ENCODE data around the gene CDC14C. TPM values are rescaled to one million over a fixed set of nuclear protein-coding genes. Genes with fewer than 3 reads are reported as not detected.

CDC14C gene
- total RNA-seq, 2 experiments from 2014 or later: not detected

GRCh38 chr7:48931481-48931880, 7.1 kb downstream of the CDC14C start:
- Histone ChIP-seq H3K4me3 (ENCODE audit: low read depth, low read length, poor library complexity, severe bottlenecking) (no peak overlapping the region), H3K9me2 (ENCODE audit: insufficient read depth, low read length) (no peaks in the 10 kb centered on the region), H3K4me1 (ENCODE audit: insufficient read depth, low read length, poor library complexity, severe bottlenecking) (no peaks in the 10 kb centered on the region), H3K79me2 (ENCODE audit: insufficient read depth, low read depth, low read length) (no peaks in the 10 kb centered on the region), H2AFZ (ENCODE audit: low read length) (no peak overlapping the region), H3K27ac (ENCODE audit: low read depth, low read length, poor library complexity, severe bottlenecking) (no peak overlapping the region), H3K4me2 (ENCODE audit: low read length) (no peak overlapping the region), H3K36me3 (ENCODE audit: insufficient read depth, low read length) (no peaks in the 10 kb centered on the region), H4K20me1 (ENCODE audit: insufficient read depth, low read length) (no peaks in the 10 kb centered on the region), H3K9me3 (ENCODE audit: low read length) (no peaks in the 10 kb centered on the region)
- no TSS peak for BruUV-seq (replicated peaks)
- ChIA-PET CTCF (ENCODE audit: unreplicated experiment) (no interaction called here), POLR2A (no interaction called here)
- no peak for DNase-seq (ENCODE audit: low spot score)
- intact Hi-C loops (cut with micrococcal nuclease; ENCODE audit: unreplicated experiment): no loop called here
- no peak for TF ChIP-seq EZH2phosphoT487 (IDR thresholded peaks at IDR 0.05; ENCODE audit: borderline replicate concordance, low read depth, low read length)
- TF ChIP-seq, protein P1, sequence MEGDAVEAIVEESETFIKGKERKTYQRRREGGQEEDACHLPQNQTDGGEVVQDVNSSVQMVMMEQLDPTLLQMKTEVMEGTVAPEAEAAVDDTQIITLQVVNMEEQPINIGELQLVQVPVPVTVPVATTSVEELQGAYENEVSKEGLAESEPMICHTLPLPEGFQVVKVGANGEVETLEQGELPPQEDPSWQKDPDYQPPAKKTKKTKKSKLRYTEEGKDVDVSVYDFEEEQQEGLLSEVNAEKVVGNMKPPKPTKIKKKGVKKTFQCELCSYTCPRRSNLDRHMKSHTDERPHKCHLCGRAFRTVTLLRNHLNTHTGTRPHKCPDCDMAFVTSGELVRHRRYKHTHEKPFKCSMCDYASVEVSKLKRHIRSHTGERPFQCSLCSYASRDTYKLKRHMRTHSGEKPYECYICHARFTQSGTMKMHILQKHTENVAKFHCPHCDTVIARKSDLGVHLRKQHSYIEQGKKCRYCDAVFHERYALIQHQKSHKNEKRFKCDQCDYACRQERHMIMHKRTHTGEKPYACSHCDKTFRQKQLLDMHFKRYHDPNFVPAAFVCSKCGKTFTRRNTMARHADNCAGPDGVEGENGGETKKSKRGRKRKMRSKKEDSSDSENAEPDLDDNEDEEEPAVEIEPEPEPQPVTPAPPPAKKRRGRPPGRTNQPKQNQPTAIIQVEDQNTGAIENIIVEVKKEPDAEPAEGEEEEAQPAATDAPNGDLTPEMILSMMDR (conservative IDR thresholded peaks at IDR 0.05; ENCODE audit: low read length): no peak

GRCh38 chr7:48932126-48932910, 8.0 kb downstream of the CDC14C start:
- Histone ChIP-seq H3K9me2 (ENCODE audit: insufficient read depth, low read length) (no peaks in the 10 kb centered on the region), H3K4me2 (ENCODE audit: low read length) (no peak overlapping the region), H3K27ac (ENCODE audit: low read depth, low read length, poor library complexity, severe bottlenecking) (no peak overlapping the region), H3K9me3 (ENCODE audit: low read length) (no peaks in the 10 kb centered on the region), H3K4me3 (ENCODE audit: low read depth, low read length, poor library complexity, severe bottlenecking) (no peak overlapping the region), H4K20me1 (ENCODE audit: insufficient read depth, low read length) (no peaks in the 10 kb centered on the region), H3K4me1 (ENCODE audit: insufficient read depth, low read length, poor library complexity, severe bottlenecking) (no peaks in the 10 kb centered on the region), H3K79me2 (ENCODE audit: insufficient read depth, low read depth, low read length) (no peaks in the 10 kb centered on the region), H2AFZ (ENCODE audit: low read length) (no peak overlapping the region), H3K36me3 (ENCODE audit: insufficient read depth, low read length) (no peaks in the 10 kb centered on the region)
- no peak for DNase-seq (ENCODE audit: low spot score)
- intact Hi-C loops (cut with micrococcal nuclease; ENCODE audit: unreplicated experiment): no loop called here
- CTCF ChIA-PET (ENCODE audit: unreplicated experiment): no interaction called here
- POLR2A ChIA-PET: interaction anchor here (0.6 to 1.2 kb wide), 2 partner anchors 16 to 90 kb away, joined by 3 to 4 read pairs; no protein-coding TSS in a partner anchor
- TF ChIP-seq EZH2phosphoT487 (IDR thresholded peaks at IDR 0.05; ENCODE audit: borderline replicate concordance, low read depth, low read length): no peak
- TF ChIP-seq, protein P1 (conservative IDR thresholded peaks at IDR 0.05; ENCODE audit: low read length): no peak
- no TSS peak for BruUV-seq (replicated peaks)

DNA sequence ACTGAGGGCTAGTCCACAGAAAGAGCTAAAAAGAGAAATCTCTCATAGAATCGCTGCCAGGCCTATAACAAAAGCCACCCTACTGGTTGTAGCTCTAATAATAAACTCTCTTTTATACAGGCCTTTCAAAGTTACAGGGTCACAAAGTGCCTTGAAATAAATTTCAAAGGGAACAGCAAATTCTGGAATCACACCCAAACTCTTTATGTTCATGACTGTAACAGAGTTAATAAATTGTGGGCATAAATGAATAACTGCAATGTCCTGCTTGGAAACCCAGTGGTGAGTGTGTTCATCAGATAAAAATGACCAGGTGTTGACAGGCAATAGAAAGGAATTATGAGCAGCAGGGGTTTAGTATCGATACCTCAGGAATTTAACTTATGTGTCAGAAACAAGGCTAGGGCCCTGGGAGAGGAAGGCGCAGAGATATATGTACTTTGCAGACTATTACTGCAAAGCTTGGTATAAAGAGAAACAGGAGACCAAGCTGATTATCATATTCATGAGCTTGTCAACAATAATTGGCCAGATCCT, 9.3 kb downstream of the CDC14C start:
- Histone ChIP-seq H3K36me3 (ENCODE audit: insufficient read depth, low read length) (no peaks in the 10 kb centered on the region), H3K27ac (ENCODE audit: low read depth, low read length, poor library complexity, severe bottlenecking) (no peak overlapping the region), H3K9me2 (ENCODE audit: insufficient read depth, low read length) (no peaks in the 10 kb centered on the region), H3K9me3 (ENCODE audit: low read length) (no peaks in the 10 kb centered on the region), H3K4me3 (ENCODE audit: low read depth, low read length, poor library complexity, severe bottlenecking) (no peak overlapping the region), H4K20me1 (ENCODE audit: insufficient read depth, low read length) (no peaks in the 10 kb centered on the region), H2AFZ (ENCODE audit: low read length) (no peak overlapping the region), H3K79me2 (ENCODE audit: insufficient read depth, low read depth, low read length) (no peaks in the 10 kb centered on the region), H3K4me1 (ENCODE audit: insufficient read depth, low read length, poor library complexity, severe bottlenecking) (no peaks in the 10 kb centered on the region), H3K4me2 (ENCODE audit: low read length) (no peak overlapping the region)
- no TSS peak for BruUV-seq (replicated peaks)
- intact Hi-C loops (cut with micrococcal nuclease; ENCODE audit: unreplicated experiment): no loop called here
- no peak for DNase-seq (ENCODE audit: low spot score)
- ChIA-PET POLR2A (interaction anchor here (1.2 kb wide), 1 partner anchor 89 kb away, joined by 4 read pairs; no protein-coding TSS in a partner anchor), CTCF (ENCODE audit: unreplicated experiment) (no interaction called here)
- TF ChIP-seq, protein P1 (conservative IDR thresholded peaks at IDR 0.05; ENCODE audit: low read length): no peak
- TF ChIP-seq EZH2phosphoT487 (IDR thresholded peaks at IDR 0.05; ENCODE audit: borderline replicate concordance, low read depth, low read length): no peak

Data from OCI-LY7 (cell line).